IMR-90 (cell line): ENCODE measurements around the gene RPS2. TPM values are rescaled to one million over a fixed set of nuclear protein-coding genes. Genes with fewer than 3 reads are reported as not detected.

Experiments
- ATAC-seq: fragments of 200-7000 bp; cut with Tn5 transposase; 2 replicates; pipeline ENCODE4 v1.9.1; 2020; ENCODE audit warnings: low read depth, mild to moderate bottlenecking, moderate library complexity
- BruUV-seq: library from RNA; stranded (reverse); fragments of 400-500 nt; replicated peaks from 2 replicates; lab custom pipeline; 2021; lab: Mats Ljungman, UMichigan
- CTCF ChIA-PET: fragments of 300-600 bp; formaldehyde crosslinking; extraction: SDS; loops from one replicate; lab custom pipeline; 2021; ENCODE audit warnings: antibody characterized with exemption; lab: Yijun Ruan, JAX
- POLR2A ChIA-PET: fragments of 300-600 bp; sonication (Branson Sonifier 250); formaldehyde crosslinking; loops from one replicate; lab custom pipeline; 2022; ENCODE audit warnings: antibody characterized with exemption; ENCODE audit not compliant: unreplicated experiment; lab: Charles Lee
- DNase-seq: peaks from one replicate; pipeline ENCODE4 v3.0.0; 2013
- H2AFZ ChIP-seq: replicated peaks from 2 replicates; pipeline ENCODE3; 2013; ENCODE audit warnings: low read length, mild to moderate bottlenecking; ENCODE audit not compliant: poor library complexity
- H2AK5ac ChIP-seq: 2 replicates; pipeline ENCODE4 v1.6.1; 2013; ENCODE audit warnings: low read depth, low read length, inconsistent platforms
- H2AK9ac ChIP-seq: replicated peaks from 2 replicates; pipeline ENCODE3; 2013; ENCODE audit warnings: mild to moderate bottlenecking, low read depth, low read length, moderate library complexity; ENCODE audit not compliant: poor library complexity
- H2BK120ac ChIP-seq: 2 replicates; pipeline ENCODE4 v1.6.1; 2013; ENCODE audit warnings: low read depth, low read length, inconsistent platforms
- H2BK15ac ChIP-seq: 3 replicates; pipeline ENCODE4 v1.6.1; 2013; ENCODE audit warnings: low read depth, low read length, inconsistent platforms
- H2BK20ac ChIP-seq: 2 replicates; pipeline ENCODE4 v1.6.1; 2013; ENCODE audit warnings: low read depth, mild to moderate bottlenecking, inconsistent platforms, low read length, moderate library complexity
- H2BK5ac ChIP-seq: 2 replicates; pipeline ENCODE4 v1.6.1; 2013; ENCODE audit warnings: mild to moderate bottlenecking, low read depth, low read length, inconsistent platforms; ENCODE audit not compliant: poor library complexity, severe bottlenecking
- H3K14ac ChIP-seq: replicated peaks from 2 replicates; pipeline ENCODE4 v1.6.1; 2013; ENCODE audit warnings: low read depth, low read length, inconsistent platforms
- H3K18ac ChIP-seq: 2 replicates; pipeline ENCODE4 v1.6.1; 2013; ENCODE audit warnings: low read depth, low read length, control low read depth
- H3K23ac ChIP-seq: 2 replicates; pipeline ENCODE4 v1.6.1; 2013; ENCODE audit warnings: low read depth, low read length, inconsistent platforms
- H3K27ac ChIP-seq: 2 replicates; pipeline ENCODE4 v1.5.1; 2013; ENCODE audit warnings: mild to moderate bottlenecking, control low read depth, low read length; ENCODE audit not compliant: insufficient read depth
- H3K27me3 ChIP-seq: 2 replicates; pipeline ENCODE4 v1.6.1; 2013; ENCODE audit warnings: low read length; ENCODE audit not compliant: control insufficient read depth, insufficient read depth
- H3K36me3 ChIP-seq: 2 replicates; pipeline ENCODE4 v1.6.1; 2013; ENCODE audit warnings: low read length, mixed read lengths; ENCODE audit not compliant: control insufficient read depth, insufficient read depth
- H3K4ac ChIP-seq: 2 replicates; pipeline ENCODE4 v1.6.1; 2013; ENCODE audit warnings: low read depth, low read length, inconsistent platforms
- H3K4me1 ChIP-seq: 2 replicates; pipeline ENCODE4 v1.6.1; 2013; ENCODE audit warnings: low read length, mixed read lengths; ENCODE audit not compliant: control insufficient read depth, insufficient read depth
- H3K4me2 ChIP-seq: 2 replicates; pipeline ENCODE4 v1.6.1; 2013; ENCODE audit warnings: low read depth, mild to moderate bottlenecking, control low read depth, low read length, moderate library complexity
- H3K4me3 ChIP-seq: 2 replicates; pipeline ENCODE4 v1.5.1; 2013; ENCODE audit warnings: low read depth, mild to moderate bottlenecking, control low read depth, low read length, moderate library complexity; ENCODE audit not compliant: insufficient read depth
- H3K56ac ChIP-seq: 2 replicates; pipeline ENCODE4 v1.6.1; 2013; ENCODE audit warnings: low read length, inconsistent platforms; ENCODE audit not compliant: insufficient read depth; ENCODE audit errors: extremely low read depth
- H3K79me1 ChIP-seq, 2 experiments: 2 replicates each; pipeline ENCODE4 v1.6.1; 2013; ENCODE audit warnings: low read length in 2 of 2, inconsistent platforms in 1 of 2, low read depth in 1 of 2
- H3K9ac ChIP-seq: 2 replicates; pipeline ENCODE4 v1.6.1; 2013; ENCODE audit warnings: low read depth, low read length, control low read depth
- H3K9me1 ChIP-seq: 2 replicates; pipeline ENCODE4 v1.6.1; 2013; ENCODE audit warnings: low read length, inconsistent platforms; ENCODE audit not compliant: insufficient read depth
- H3K9me3 ChIP-seq: 2 replicates; pipeline ENCODE4 v1.6.1; 2013; ENCODE audit warnings: low read length; ENCODE audit not compliant: control insufficient read depth, insufficient read depth
- H4K20me1 ChIP-seq: 2 replicates; pipeline ENCODE4 v1.6.1; 2013; ENCODE audit warnings: low read length, inconsistent platforms; ENCODE audit not compliant: insufficient read depth
- H4K5ac ChIP-seq: 2 replicates; pipeline ENCODE4 v1.6.1; 2013; ENCODE audit warnings: mild to moderate bottlenecking, low read depth, low read length, control low read depth
- H4K8ac ChIP-seq, 2 experiments: 2 replicates each; pipeline ENCODE4 v1.6.1; 2013; ENCODE audit warnings: low read depth in 2 of 2, low read length in 2 of 2, control low read depth in 1 of 2, inconsistent platforms in 1 of 2
- H4K91ac ChIP-seq: 2 replicates; pipeline ENCODE4 v1.6.1; 2013; ENCODE audit warnings: low read depth, low read length, inconsistent platforms; ENCODE audit not compliant: insufficient read depth
- CEBPB ChIP-seq: IDR thresholded peaks from 2 replicates; pipeline ENCODE4 v1.6.1; 2012; ENCODE audit warnings: low read depth, low read length, improper control_type of control experiment
- MAFK ChIP-seq: IDR thresholded peaks from 2 replicates; pipeline ENCODE4 v1.6.1; 2012; ENCODE audit warnings: low read depth, low read length, improper control_type of control experiment
- WGBS, 2 experiments: methylation state at CpG; one replicate each; pipeline versions ENCODE4 v1.1.5 to v1.1.7; 2013; ENCODE audit warnings: missing lambda C conversion rate in 2 of 2; ENCODE audit not compliant: insufficient read length in 1 of 2; ENCODE audit errors: extremely low coverage in 2 of 2; 5-methylcytosine and 5-hydroxymethylcytosine counted together
- dilution Hi-C: fragments of 300-500 bp; cut with HindIII; formaldehyde crosslinking; loops from one replicate; pipeline ENCODE4 v1.14.3; 2018; ENCODE audit warnings: low sequenced_read_pairs; ENCODE audit not compliant: unreplicated experiment
- in situ Hi-C: fragments of 300-500 bp; cut with MboI; formaldehyde crosslinking; loops from 3 replicates; pipeline ENCODE4 v1.14.3; 2019; ENCODE audit warnings: low sequenced_read_pairs, inconsistent platforms, mixed read lengths
- intact Hi-C: fragments of 100-400 bp; cut with micrococcal nuclease; formaldehyde crosslinking; loops from 2 replicates; pipeline ENCODE4 v1.10.0; 2022
- polyA plus RNA-seq, 3 experiments: library from polyadenylated mRNA; depleted of rRNA; stranded (reverse); fragments of >200 nt; gene quantifications; 2 replicates each; pipeline ENCODE4 v1.2.3, GENCODE V29; 2012; ENCODE audit warnings: low replicate concordance in 1 of 3
- total RNA-seq: library from RNA; depleted of rRNA; stranded (reverse); fragments of >200 nt; gene quantifications from 2 replicates; pipeline ENCODE4 v1.2.3, GENCODE V29; 2012
- TF ChIP-seq, protein P1 (sequence below): fragments of 150-350 bp; IDR thresholded peaks from 2 replicates; pipeline ENCODE4 v1.6.1; 2017; ENCODE audit warnings: mild to moderate bottlenecking, antibody characterized with exemption, low read length, low read depth

The RPS2 gene
- total and polyA plus RNA-seq, 2 of the 4 experiments (the other 2 are of a cell fraction) = 2,703 to 6,941 TPM

DNA sequence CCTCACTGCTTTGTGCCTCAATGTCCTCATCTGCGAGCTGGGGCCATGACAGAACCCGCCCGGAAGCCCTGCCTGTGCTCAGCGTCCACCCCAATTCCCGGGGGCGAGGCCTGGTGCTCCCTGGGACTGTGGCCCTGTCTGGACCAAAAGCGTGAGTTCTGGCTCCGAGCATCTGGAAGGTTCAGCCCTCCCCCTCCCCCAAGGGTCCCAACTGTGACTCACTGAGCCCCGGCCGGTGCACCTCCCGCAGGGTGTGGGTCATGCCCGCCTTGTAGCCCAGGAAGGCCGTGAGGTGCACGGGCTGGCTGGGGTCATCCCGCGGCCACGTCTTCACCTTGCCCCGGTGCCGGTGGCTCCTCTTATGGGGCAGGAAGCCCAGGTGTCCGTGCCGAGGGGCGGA lies 10.9 kb downstream of the RPS2 start:
- H3K4me2 ChIP-seq = no peak overlapping the region
- 85% methylated on average over 6 of the region's 22 CpGs; no CpG with 5 or more reads in 1 of the 2 experiments for WGBS, 2 experiments
- no peak overlapping the region for H3K18ac ChIP-seq
- H4K91ac ChIP-seq = no peak overlapping the region
- no peak overlapping the region for H2BK20ac ChIP-seq
- peaks cover 2% of the 10 kb centered on the region; the same call in 1 of the 2 replicates for H3K27me3 ChIP-seq
- dilution Hi-C loops (no loop called here), in situ Hi-C loops (no loop called here), intact Hi-C loops (no loop called here)
- no peak overlapping the region for H2BK120ac ChIP-seq
- no peak overlapping the region for H2BK15ac ChIP-seq
- no peak overlapping the region for H2BK5ac ChIP-seq
- H3K56ac ChIP-seq = no peak overlapping the region
- no peak overlapping the region for H3K4me3 ChIP-seq
- no peaks in the 10 kb centered on the region for H3K79me1 ChIP-seq
- ATAC-seq = no peak
- no peaks in the 10 kb centered on the region for H3K36me3 ChIP-seq
- POLR2A ChIA-PET = no interaction called here
- no peak overlapping the region for H3K23ac ChIP-seq
- no peak overlapping the region for H4K5ac ChIP-seq
- no peak overlapping the region for H3K27ac ChIP-seq
- H2AK5ac ChIP-seq = no peak overlapping the region
- no peak overlapping the region for H2AFZ ChIP-seq
- DNase-seq = no peak
- BruUV-seq = no TSS peak
- H4K8ac ChIP-seq = no peak overlapping the region
- H3K4ac ChIP-seq = no peak overlapping the region
- H3K9me3 ChIP-seq = no peaks in the 10 kb centered on the region
- no peak overlapping the region for H3K9ac ChIP-seq
- no peaks in the 10 kb centered on the region for H3K4me1 ChIP-seq
- CTCF ChIA-PET = no interaction called here
- TF ChIP-seq MAFK (no peak), CEBPB (no peak)
- TF ChIP-seq, protein P1, sequence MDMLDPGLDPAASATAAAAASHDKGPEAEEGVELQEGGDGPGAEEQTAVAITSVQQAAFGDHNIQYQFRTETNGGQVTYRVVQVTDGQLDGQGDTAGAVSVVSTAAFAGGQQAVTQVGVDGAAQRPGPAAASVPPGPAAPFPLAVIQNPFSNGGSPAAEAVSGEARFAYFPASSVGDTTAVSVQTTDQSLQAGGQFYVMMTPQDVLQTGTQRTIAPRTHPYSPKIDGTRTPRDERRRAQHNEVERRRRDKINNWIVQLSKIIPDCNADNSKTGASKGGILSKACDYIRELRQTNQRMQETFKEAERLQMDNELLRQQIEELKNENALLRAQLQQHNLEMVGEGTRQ = no peak
- H2AK9ac ChIP-seq = no peak overlapping the region
- H3K9me1 ChIP-seq = no peaks in the 10 kb centered on the region
- H4K20me1 ChIP-seq = no peaks in the 10 kb centered on the region
- H3K14ac ChIP-seq = no peak overlapping the region
